ENCODE data around the gene SSTR3.

Gene SSTR3

DNA sequence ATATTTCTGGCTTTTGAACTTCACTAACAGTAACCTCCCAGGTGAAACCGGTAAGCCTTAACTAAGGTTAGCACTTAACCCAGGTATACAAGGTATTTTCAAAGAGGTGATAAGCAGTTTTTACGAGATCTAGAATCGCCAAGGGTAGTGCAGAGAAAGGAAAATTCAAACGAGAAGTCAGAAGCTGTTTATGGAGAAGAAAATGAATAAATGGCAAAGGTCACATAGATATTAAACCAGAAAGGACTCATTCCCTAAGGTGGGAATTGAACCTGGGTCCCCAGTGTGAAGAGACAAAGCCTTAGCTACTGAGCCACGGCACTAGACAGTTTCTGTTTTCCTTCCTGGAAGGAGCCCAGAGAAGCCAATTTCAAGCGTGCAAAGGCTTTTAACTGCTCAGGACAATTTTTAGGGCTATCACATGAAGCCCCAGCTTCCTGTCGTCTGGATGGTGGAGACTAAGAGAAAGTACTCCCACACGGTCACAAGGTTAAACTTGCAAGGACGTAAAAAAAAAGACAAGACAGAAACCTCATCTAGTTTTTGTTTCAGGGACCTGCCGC is 18.6 kb downstream of the SSTR3 start:
- DNase-seq, result peak; percentile 74

DNA sequence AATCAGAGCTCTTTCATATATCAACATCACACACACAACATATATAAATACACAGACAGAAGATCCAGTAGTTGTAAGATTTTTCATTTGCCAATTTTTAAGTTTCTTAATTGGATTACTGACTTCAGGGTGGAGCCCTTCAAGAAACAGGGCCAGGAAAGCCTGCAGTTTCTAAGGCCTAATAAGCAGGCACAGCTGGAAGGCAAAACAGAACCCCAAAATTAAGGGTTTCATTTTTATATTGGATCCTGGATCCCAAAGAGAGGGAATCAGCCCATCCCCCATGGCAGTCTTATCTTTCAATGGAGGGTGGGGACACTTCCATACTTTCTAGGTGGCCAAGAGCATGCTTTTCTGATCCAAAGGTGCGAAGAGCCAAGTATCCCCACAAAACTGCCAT is 19.5 kb downstream of the SSTR3 start:
- DNase-seq, result no peak

DNA sequence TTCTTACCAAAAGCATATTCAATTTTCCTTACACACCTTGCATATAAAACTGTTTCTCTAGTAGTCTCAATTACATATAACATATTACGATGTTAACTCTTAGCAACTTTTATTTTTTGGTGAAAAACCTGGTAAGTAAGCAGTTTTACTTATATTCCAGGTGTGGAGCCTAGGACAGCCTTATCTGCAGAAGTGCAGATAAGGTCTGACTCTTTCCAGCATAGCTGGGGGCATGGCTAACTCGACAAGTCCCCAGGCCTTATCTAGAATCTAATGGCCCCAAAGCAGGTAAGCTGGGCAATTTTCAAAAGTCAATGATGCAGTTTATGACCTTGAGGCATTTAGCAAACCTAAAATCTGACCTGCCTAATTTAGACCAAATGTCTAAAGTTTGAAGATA is 20.1 kb downstream of the SSTR3 start:
- DNase-seq, result no peak

DNA sequence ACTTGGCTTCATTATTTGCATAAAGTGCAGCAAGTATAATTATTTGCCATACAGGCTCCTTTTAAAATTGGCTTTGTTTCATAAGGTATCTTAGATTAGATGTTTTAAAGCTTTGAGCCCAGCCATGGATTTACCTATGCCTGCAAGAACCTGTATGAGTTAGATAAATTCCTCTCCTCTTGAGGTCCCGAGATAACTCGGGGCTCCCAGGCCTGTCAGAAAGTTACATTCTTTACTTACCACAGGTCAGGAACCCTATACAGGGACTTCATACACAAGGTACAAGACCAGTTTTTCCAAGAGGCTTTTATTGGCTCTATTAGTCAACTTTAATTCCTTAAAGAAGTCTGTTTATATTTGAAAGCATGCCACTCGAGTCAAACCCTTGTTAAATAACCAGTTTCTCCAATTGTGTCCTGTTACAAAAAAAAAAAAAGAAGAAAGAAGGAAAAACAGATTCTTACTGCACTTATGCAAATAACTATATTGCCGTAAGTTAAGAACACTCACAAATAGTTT is 22.0 kb downstream of the SSTR3 start:
- no peak for DNase-seq

DNA sequence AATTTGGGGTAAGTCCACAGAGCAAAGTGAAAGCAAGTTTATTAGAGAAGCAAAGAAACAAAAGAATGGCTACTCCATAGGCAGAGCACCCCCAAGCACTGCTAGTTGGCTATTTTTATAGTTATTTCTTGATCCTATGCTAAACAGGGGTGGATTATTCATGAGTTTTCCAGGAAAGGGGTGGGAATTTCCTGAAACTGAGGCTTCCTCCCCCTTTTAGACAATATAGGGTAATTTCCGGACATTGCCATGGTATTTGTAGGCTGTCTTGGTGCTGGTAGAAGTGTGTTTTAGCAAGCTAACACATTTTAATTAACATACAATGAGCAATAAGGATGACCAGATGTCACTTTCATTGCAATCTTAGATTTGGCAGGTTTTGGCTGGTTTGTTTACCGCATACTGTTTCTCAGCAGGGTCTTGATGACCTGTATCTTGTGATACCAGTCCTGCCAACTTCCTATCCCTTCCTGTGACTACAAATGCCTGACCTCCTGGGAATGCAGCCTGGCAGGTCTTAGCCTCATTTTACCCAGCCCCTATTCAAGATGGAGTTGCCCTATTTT is 23.3 kb downstream of the SSTR3 start:
- no peak for DNase-seq

DNA sequence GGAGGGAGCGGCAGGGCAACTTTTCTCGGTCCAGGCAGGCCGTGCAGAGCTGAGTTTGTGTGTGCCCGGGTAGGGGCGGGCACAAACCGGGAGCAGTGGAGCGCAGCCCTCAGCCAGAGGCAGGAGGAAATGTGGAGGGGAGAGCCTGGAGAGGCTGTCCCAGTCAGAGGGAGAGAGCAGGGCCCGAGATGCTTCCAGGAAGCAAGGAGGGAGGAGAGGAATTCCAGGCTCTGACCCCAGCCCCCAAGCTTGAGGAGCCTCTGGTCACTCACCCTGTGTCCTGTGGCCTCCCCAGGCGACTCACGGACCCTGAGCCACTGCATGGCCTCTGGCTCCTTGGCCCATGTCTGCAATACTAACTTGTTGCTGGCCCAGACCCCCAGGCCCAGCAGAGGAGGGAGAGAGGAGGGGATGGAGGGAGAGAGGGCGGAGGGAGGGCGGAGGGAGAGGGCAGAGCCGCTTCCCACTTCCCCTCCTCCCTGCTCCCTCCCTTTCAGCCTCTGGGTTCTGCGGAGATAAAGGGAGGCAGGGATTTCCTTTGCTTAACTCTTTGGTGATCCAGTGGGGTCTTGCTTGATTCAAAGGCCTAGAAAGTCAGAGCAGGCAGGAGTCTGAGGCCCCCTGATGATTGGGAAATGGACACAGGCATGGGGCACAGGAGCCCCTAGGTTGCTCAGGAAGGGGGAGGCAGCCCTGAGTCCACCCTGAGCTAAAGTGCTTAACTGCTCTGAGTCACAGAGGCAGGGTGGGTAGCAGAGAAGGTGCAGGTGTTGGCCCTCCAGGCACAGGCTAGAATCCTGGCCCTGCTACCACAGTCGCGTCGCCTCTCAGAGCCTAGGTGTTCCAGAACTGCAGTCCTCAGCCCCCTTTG is 24.2 kb downstream of the SSTR3 start, which contains the start of gene C1QTNF6:
Gene C1QTNF6, minus strand, starts transcription at position 357 of the 871 bp plus-strand sequence. Its CDS starts 34 bp downstream, at position 323.
- no peak for DNase-seq

DNA sequence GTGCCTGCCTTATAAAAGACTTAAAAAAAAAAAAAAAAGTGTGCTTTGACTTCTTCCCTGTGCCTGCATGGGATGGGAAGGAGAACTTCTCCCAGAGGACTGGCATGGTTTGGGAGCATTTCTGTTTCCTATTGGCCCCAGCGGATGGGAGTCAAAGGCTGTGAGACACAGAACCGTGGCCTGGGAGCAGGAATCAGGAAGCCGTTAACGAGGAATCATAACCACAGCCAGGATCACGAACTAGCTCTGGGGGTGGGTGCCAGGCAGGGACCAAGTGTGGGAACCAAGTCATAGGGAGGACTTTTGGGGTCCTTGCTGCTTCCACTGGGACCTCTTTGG is 24.8 kb downstream of the SSTR3 start:
- no peak for DNase-seq

DNA sequence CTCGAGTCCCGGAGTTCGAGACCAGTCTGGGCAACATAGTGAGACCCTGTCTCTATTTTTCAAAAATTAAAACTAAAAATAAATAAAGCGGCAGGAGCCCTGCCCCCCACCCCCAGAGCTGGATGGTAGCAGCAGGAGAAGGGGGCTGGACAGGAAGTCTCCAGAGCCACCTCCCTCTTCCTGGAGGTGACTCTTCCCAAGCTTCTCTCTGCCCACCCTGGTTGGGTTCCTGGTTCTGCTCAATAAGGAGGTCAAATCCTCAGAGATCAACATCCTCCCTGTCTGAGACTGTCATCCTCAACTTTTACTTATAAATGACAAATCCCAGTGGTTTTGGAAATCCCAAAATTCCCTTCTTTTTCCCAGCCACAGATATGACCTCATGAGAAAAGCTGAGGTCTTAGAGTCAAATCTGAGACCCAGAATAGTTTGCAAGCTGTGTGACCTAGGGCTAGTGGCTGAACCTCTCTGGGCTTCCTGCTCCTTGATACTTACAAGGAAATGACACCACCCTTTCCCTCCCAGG is 25.2 kb downstream of the SSTR3 start:
- DNase-seq, result no peak

DNA sequence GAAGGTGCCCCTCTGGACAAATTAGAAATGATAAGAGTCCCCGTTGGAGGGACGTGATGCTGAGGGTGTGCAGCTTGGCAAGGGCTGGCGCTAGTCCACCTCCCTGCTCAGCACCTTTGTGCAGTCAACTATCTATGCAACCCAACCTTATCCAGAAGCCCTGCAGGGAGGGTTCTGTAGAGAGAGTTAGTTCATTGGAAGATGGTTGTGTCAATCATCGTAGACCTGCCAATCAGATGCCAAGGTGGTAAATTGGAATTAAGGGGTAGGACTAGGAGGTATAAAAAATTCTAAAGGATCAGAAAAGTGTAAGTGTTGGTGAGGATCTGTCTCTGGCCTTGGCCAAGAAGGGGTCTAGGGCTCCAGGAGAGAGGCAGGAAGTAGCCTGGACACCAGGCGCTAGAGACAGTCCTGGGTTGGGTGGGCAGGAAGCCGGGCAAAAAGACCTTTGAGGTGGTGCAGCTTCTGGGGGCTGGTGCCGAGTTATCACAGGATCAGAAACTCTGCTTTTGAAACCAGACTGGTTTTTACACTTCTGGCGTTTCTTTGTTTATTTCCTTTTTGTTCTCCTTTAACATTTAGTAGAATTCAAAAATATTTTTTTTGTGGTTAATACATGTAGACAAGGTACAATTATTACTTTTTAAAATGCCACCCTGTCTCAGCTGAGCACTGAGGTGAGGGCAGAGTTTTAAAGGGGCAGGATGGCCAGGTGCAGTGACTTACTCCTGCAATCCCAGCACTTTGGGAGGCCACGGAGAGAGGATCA is 25.9 kb downstream of the SSTR3 start:
- DNase-seq, result peak; percentile 67

DNA sequence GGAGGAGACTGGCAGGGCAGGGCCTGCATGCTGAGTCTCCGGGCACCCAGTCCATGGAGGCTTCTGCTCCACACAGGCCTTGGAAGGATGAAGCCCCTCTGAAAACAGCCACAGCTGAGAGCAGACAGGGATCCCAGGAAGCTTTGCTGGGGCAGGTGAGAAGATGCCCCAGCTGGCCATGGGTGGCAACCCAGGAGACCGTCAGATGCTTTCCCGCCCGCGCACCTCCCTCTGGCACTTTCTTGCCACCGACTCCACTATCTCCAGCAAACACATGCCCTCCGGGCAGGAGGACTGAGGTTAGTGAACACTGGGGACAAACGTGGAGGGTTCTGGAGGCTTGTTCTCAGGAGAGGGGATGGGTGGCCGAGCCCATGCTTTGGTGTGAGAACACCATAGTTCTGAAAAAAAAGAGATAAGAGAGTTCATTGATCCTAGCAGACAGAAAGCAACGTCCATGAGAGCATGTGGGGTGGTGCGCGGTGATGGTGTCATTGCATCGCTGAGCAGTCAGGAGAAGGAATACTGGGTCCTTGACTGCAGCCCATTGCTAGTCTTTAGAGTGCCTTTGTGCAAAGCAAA is 26.5 kb downstream of the SSTR3 start:
- no peak for DNase-seq

DNA sequence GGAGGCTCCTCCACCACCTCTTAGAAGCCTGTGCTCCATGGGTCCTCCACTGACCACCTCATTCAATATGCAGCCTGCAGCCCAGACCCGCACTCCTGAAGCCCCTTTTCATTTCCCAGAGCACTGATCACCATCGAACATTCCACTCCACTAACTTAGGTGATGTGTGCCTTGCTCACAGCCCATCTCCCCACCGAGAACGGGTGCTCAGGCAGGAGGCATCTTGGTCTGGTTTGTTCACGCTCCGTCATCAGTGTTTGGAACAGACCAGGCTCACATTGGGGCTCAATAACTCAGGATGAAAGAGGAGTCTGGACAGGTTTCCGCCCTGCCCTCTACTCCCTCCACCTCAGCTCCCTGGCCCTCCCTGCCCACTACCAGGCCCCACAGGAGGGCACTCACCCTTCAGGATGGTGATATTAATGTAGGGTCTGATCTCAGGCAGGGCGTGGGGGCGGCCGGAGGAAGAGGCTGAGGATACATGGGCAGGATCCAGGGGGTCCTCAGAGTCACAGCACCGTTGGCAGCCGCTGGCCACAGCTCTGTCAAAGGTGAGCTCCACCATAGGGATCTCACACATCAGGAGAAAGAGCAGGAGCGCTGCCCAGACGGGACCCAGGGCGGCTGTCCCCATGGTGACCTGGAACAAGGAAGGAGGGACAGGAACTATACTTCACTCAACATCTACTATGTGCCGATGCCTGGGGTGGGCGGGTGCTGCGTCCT is 27.3 kb downstream of the SSTR3 start:
- no peak for DNase-seq

DNA sequence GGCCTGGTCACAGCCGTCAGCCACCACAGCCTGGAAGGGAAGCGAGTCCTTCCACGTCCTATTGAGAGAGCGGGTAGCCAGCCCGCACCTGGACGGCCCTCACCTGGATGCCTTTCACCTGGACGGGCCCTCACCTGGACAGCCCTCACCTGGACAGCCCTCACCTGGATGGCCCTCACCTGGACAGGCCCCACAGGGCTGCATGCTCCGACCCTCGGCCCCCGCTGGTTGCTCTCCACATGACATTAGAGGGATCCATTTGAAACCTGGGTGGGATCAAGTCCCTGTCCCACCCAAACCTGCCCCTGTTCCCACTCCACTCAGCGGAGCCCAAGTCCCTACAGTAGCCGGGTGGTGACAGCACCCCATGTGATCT is 27.9 kb downstream of the SSTR3 start:
- no peak for DNase-seq

DNA sequence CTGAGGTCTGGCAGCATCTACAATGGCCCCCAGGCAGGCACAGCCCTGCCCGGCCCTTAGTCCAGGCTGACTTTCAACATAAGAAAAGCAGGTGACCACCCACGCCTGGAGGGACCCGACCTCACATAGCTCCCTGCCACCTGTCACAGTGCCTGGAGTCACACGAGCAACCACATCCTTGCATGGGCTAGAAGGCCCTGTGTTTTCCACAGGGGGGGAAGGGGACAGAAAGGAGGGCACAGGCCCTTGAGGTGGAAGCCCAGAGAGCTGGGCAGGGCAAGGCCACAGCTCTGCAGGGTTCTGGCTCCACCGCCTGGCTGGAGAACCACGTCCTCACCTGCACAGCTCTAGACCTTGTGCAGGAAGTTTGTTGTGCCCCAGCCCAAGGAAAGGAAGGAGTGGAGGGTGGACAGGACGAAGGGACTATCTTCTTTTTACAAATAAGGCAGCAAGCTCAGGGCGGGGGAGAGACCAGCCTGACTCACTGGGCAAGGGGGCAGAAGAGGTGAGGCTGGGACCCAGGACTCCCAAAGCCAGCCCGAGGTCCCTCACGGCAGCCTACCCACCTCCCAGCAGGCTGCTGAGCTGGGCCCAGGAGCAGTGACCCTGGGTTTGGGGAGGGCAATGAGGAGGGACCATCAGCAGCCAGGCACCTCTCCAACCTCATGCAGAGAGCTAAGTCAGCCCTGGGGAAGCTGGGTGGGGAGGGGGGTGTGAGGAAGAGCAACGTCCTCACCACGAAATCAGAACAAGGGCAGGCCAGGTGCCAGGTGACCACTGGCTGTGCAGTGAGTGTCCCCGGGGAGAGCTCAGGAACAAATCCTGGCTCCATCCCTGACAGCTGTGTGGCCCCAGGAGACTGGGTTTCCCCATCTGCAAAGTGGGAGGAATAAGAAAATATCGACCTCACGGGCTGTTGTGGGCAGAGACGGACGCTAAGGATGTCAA is 28.6 kb downstream of the SSTR3 start:
- no peak for DNase-seq

DNA sequence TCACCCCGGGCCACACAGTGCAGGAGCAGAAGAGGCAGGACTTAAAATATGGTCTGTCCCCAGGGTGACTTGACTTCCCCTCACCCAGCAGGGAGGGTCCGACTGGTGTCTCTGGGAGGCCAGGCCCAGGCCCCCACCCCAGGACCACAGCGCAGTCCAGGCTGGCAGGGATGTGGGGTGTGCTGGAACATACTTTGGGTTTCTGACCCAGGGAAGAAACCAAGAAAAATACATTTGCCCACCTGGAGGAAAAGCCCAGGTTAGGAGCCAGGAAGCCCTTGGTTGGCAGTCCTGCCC is 29.4 kb downstream of the SSTR3 start:
- DNase-seq, result no peak

DNA sequence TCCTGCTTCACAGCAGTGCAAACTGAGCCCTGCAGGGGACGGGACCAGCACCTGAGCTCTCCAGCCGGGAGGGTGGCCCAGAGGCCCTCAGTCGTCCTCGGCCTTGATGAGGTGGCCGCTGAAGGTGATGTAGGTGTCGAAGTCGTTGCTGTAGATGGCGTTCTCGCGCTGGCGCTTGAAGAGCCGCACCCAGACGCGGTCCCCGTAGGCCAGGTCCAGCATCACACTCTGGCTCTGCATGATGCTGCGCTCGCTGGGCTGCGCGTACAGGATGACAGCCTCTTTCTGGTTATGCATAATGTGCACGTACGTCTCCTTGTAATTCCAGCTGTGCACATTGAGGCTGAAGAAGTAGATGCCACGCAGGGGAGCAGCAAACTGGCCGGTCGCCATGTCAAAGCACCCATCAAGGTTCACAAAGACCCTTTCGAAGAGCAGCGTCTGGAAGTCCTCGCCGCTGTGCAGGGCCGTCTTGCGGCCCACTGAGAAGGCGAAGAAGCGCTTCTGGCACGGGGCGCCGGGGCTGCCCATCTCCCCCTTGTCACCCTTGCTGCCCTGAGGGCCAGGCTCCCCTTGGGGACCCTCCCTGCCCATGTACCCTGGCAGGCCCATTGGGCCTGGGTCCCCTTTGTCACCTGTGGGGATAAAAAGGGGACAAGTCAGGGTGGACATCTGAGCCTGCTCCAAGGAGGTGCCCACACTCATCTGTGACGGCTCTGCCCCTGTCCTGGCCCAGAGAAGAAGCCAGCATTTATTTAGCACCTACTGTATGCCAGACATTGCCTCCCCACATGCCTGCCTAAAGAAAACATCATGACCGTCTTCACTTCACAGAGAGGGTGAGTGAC is 30.0 kb downstream of the SSTR3 start:
- no peak for DNase-seq

DNA sequence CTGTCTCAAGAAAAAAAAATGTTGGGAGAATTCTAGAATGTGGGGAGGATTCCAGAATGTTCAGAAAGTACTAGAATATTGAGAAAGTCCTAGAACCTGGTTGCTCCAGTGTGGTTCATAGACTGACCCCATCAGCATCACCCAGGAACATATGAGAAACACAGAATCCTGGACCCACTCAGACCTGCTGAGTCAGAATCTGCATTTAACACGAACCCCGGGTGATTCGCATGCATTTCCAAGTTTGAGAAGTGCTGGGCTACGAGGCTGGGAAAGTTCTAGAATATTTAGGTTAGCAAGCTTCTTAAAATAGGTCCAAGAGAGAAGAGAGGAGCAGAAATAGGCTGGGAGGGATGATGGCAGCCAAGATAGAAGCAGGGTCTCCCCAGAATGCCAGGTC is 30.6 kb downstream of the SSTR3 start:
- DNase-seq, result no peak

DNA sequence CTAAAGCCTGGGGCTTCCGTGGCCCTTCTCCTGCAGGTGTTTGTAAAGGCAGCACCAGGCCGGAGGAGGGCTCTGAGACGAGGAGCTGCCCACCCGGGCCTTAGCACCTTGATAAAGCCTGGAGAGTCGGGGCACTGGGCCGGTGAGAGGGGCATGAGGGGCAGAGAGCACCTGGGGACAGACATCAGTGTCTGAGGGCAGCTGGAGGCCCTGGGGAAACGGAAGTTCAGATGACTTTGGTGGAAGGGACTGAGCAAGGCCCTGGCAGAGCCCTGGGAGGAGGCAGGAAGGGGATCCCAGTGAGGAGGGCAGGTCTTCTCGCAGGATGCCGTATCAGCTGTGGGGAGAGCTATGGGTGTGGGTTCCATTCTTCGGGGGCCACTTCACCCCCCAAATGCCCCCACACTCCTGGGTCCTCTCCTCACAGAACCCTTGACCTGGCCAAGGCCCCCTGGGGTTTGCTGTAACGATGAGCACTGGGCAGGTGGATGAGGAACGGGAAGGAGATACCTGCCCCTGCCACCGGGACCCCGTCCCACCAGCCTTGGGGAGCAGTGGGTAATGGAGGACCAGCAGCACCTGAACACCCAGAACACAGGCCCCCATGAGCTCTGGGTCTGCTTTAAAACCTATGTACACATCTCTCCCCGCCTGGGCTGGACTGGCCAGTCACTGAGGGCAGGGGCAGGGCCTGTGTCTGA is 31.6 kb downstream of the SSTR3 start:
- no peak for DNase-seq

DNA sequence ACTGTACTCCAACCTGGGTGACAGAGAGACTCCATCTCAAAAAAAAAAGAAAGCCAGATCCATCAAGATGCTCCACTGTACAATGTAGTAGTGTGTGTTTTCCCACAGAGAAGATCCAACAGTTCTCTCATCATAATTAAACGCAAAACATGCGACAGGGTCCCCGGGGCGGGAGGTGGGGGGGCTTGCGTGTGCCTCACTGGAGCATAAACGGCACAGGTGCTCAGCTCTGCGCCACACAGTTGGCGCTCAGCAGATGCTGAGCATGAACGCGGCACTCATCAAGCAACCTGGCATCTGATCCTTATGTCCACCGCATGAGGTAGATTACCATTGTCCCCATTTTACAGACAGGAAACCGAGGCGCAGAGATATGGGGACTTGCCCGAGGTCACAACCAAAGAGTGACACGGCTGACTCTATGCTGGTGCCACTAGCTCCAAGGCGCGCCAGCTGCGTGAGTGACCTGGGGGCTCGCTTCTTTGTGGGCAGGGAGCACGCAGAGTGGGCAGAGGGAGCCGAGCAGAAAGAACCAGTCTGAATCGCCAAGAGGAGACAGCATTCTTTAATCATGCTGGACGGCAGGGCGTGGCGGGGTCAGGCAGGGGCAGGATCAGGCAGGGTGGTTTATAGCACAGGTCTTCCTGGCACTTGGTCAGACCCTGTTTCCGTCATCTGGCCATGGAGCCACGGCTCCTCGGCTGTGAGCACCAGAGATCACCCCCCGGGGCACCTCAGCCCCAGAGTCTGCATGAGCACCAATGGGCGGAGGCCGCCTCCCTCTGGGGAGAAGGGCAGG is 32.5 kb downstream of the SSTR3 start:
- DNase-seq, result no peak

DNA sequence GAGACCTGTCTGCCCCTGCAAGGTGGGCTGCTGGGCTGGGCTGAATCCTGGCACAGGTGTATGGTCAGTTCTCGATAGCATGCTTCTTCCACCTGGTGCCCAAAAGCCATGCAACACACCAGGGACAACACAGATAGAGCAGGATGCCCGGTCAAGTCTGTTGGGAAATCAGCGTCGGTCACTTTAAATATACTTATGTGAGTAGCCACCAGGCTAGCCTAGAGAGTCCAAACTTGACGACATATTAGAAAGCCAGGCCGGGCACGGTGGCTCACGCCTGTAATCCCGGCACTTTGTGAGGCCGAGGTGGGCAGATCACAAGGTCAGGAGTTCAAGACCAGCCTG is 33.2 kb downstream of the SSTR3 start:
- no peak for DNase-seq

All from activated CD4-positive, alpha-beta T cell treated with anti-CD3 and anti-CD28 coated beads, Interleukin-10, Interleukin-2, amounts not matched to agents 100 ng/mL and 50 ng/mL, durations not matched to agents 16 hours and 8 hours (primary cell).